A673 (cell line): Measurements from ENCODE around the gene CAMK4. TPM values are rescaled to one million over a fixed set of nuclear protein-coding genes. Genes with fewer than 3 reads are reported as not detected.

Source experiments
- BruUV-seq: library from RNA; stranded (reverse); fragments of 400-500 nt; replicated peaks from 2 replicates; lab custom pipeline; 2021; lab: Mats Ljungman, UMichigan
- CTCF ChIA-PET: fragments of 300-600 bp; sonication (Branson Sonifier 250); formaldehyde crosslinking; loops from one replicate; lab custom pipeline; 2022; ENCODE audit warnings: antibody characterized with exemption; lab: Charles Lee
- POLR2A ChIA-PET: fragments of 300-600 bp; sonication (Branson Sonifier 250); formaldehyde crosslinking; loops from one replicate; lab custom pipeline; 2022; ENCODE audit warnings: antibody characterized with exemption; ENCODE audit not compliant: low non-redundant PET; lab: Charles Lee
- DNase-seq: peaks from one replicate; pipeline ENCODE4 v3.0.0-alpha.2; 2015; ENCODE audit warnings: low spot score
- H3K27ac ChIP-seq: fragments of 200-600 bp; sonication (generic); 2 replicates; pipeline ENCODE4 v1.5.1; 2016; ENCODE audit warnings: mixed run types, low read depth, mild to moderate bottlenecking, mixed read lengths, antibody characterized with exemption, low read length; ENCODE audit not compliant: poor library complexity, severe bottlenecking
- H3K27me3 ChIP-seq: fragments of 200-600 bp; sonication (generic); replicated peaks from 2 replicates; pipeline ENCODE4 v1.6.1; 2017; ENCODE audit warnings: mixed run types, low read depth, mild to moderate bottlenecking, mixed read lengths, antibody characterized with exemption, low read length; ENCODE audit not compliant: insufficient read depth, poor library complexity
- H3K36me3 ChIP-seq: fragments of 200-600 bp; sonication (generic); 2 replicates; pipeline ENCODE4 v1.6.1; 2016; ENCODE audit warnings: mixed run types, mild to moderate bottlenecking, mixed read lengths, antibody characterized with exemption, low read length; ENCODE audit not compliant: insufficient read depth, poor library complexity, severe bottlenecking
- H3K4me1 ChIP-seq: fragments of 200-600 bp; sonication (generic); 2 replicates; pipeline ENCODE4 v1.6.1; 2017; ENCODE audit warnings: mixed run types, mild to moderate bottlenecking, mixed read lengths, antibody characterized with exemption, low read length; ENCODE audit not compliant: insufficient read depth, poor library complexity, severe bottlenecking
- H3K4me3 ChIP-seq: fragments of 200-600 bp; sonication (generic); 2 replicates; pipeline ENCODE4 v1.5.1; 2016; ENCODE audit warnings: low read depth, mixed run types, mild to moderate bottlenecking, mixed read lengths, low read length; ENCODE audit not compliant: poor library complexity, severe bottlenecking
- H3K9me3 ChIP-seq: fragments of 200-600 bp; sonication (generic); 2 replicates; pipeline ENCODE4 v1.6.1; 2016; ENCODE audit warnings: mixed run types, low read depth, mild to moderate bottlenecking, mixed read lengths, antibody characterized with exemption, low read length; ENCODE audit not compliant: poor library complexity, severe bottlenecking
- EZH2 ChIP-seq: fragments of 200-600 bp; sonication (generic); IDR thresholded peaks from 2 replicates; pipeline ENCODE4 v1.6.1; 2017; ENCODE audit warnings: borderline replicate concordance, low read depth, mild to moderate bottlenecking, mixed read lengths, antibody characterized with exemption, low read length; ENCODE audit not compliant: poor library complexity, severe bottlenecking
- intact Hi-C: fragments of 100-400 bp; cut with micrococcal nuclease; formaldehyde crosslinking; loops from one replicate; pipeline ENCODE4 v1.10.0; 2022; ENCODE audit not compliant: unreplicated experiment
- total RNA-seq: library from RNA; stranded (reverse); gene quantifications from 2 replicates; pipeline ENCODE4 v1.2.3, GENCODE V29; 2021
- TF ChIP-seq, protein P1 (sequence below): fragments of 300-800, 200-600 bp; sonication (generic); conservative IDR thresholded peaks from 2 replicates; pipeline ENCODE4 v1.5.1; 2017; ENCODE audit warnings: low read depth, mild to moderate bottlenecking, antibody characterized with exemption, low read length, moderate library complexity, mixed read lengths

The CAMK4 gene
- total RNA-seq, 1 experiment from 2014 or later, result 0.88 TPM

DNA sequence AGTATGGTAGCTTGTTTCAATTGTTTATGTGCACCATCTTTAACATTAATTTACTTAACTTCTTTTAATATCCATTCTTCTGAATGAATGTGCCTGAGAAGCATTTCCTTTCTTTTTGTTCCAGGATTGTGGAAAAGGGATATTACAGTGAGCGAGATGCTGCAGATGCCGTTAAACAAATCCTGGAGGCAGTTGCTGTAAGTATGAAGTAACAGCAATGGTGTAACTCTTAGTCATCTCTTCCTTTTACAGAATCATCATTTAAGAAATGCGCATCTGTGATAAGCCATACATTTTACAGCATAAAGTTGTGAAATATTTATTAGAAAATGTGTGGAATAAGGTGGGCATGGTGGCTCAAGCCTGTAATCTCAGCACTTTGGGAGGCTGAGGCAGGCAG is 170.4 kb downstream of the CAMK4 start:
- Histone ChIP-seq H3K4me1 (no peaks in the 10 kb centered on the region), H3K27me3 (no peaks in the 10 kb centered on the region), H3K9me3 (no peaks in the 10 kb centered on the region), H3K36me3 (no peaks in the 10 kb centered on the region), H3K4me3 (no peak overlapping the region), H3K27ac (no peak overlapping the region)
- intact Hi-C loops, result no loop called here
- BruUV-seq, result no TSS peak
- TF ChIP-seq, protein P1, sequence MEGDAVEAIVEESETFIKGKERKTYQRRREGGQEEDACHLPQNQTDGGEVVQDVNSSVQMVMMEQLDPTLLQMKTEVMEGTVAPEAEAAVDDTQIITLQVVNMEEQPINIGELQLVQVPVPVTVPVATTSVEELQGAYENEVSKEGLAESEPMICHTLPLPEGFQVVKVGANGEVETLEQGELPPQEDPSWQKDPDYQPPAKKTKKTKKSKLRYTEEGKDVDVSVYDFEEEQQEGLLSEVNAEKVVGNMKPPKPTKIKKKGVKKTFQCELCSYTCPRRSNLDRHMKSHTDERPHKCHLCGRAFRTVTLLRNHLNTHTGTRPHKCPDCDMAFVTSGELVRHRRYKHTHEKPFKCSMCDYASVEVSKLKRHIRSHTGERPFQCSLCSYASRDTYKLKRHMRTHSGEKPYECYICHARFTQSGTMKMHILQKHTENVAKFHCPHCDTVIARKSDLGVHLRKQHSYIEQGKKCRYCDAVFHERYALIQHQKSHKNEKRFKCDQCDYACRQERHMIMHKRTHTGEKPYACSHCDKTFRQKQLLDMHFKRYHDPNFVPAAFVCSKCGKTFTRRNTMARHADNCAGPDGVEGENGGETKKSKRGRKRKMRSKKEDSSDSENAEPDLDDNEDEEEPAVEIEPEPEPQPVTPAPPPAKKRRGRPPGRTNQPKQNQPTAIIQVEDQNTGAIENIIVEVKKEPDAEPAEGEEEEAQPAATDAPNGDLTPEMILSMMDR, result no peak
- DNase-seq, result no peak
- ChIA-PET CTCF (interaction anchor here (0.6 kb wide), 1 partner anchor 236 kb away, joined by 3 read pairs; no protein-coding TSS in a partner anchor), POLR2A (no interaction called here)

DNA sequence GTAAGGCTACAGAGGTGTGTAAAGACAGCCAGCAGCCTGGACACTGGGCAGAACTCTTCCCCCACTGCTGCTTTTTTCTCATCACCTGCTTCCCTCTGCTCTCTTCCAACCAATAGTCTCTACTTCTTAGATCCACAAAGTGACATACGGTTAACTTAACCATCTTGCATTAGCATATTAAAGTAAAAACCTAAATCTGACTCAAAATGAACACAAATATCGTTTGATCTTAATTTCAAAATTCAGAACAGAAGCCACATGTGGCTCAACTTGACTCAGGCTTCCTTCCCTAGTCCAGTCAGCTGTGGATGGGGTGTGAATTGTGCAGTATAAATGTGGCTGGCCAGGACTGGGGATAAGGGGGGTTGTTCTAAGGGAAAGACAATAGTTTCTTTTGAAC is 173.8 kb downstream of the CAMK4 start:
- no TSS peak for BruUV-seq
- CTCF ChIA-PET, result no interaction called here
- no peak for DNase-seq

DNA sequence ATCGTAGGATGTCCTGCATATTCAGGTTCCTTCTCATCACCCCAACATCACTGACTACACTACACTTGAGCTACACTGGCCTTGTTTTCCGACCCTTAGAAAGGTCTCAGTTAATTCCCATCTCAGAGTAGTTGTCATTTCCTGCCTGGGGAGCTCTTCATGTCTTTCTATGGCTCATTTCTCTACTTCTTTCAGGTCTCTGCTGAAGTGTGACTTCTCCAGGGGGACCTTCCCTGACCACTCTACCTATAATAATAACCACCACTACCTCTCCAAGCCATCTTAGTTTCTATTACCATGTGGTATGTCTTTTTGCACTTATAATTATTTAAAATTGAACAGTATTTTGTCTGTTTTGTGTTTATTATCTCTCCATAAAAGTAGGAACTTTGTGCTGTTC is 174.9 kb downstream of the CAMK4 start:
- H3K9me3 ChIP-seq, result no peaks in the 10 kb centered on the region
- no peak for DNase-seq
- H3K27ac ChIP-seq, result no peak overlapping the region
- TF ChIP-seq, protein P1, result no peak
- TF ChIP-seq EZH2, result no peak
- no peaks in the 10 kb centered on the region for H3K4me1 ChIP-seq
- POLR2A ChIA-PET, result no interaction called here
- H3K36me3 ChIP-seq, result no peaks in the 10 kb centered on the region
- intact Hi-C loops, result no loop called here
- H3K27me3 ChIP-seq, result no peaks in the 10 kb centered on the region
- CTCF ChIA-PET, result no interaction called here
- no peak overlapping the region for H3K4me3 ChIP-seq
- no TSS peak for BruUV-seq

More for the DNA sequence above, 173.8 kb downstream of the CAMK4 start:
- no peaks in the 10 kb centered on the region for H3K36me3 ChIP-seq
- TF ChIP-seq, protein P1, result no peak
- no peak for TF ChIP-seq EZH2
- H3K4me3 ChIP-seq, result no peak overlapping the region
- no peaks in the 10 kb centered on the region for H3K27me3 ChIP-seq
- no peaks in the 10 kb centered on the region for H3K4me1 ChIP-seq
- intact Hi-C loops, result no loop called here
- H3K27ac ChIP-seq, result no peak overlapping the region
- no peaks in the 10 kb centered on the region for H3K9me3 ChIP-seq
- POLR2A ChIA-PET, result no interaction called here
